CD4-positive, alpha-beta T cell treated with Interleukin-15 for 1 hour (primary cell): ENCODE data around the gene SSC5D.

ENCODE experiments used
- DNase-seq: peaks from one replicate; pipeline ENCODE4 v3.0.0-alpha.2; 2020

The SSC5D gene

GRCh38 chr19:55539090-55539984, 51.1 kb downstream of the SSC5D start:
- DNase-seq, result no peak

GRCh38 chr19:55540619-55541018, 52.4 kb downstream of the SSC5D start:
- DNase-seq, result no peak

- no peak for DNase-seq
Measured at GRCh38 chr19:55541091-55541490, 52.9 kb downstream of the SSC5D start.

GRCh38 chr19:55542292-55542855, 54.1 kb downstream of the SSC5D start:
- DNase-seq, result no peak

- DNase-seq, result no peak
Measured at GRCh38 chr19:55543567-55543966, 55.3 kb downstream of the SSC5D start.

GRCh38 chr19:55544014-55544413, 55.8 kb downstream of the SSC5D start:
- DNase-seq, result no peak

GRCh38 chr19:55544776-55545439, 56.7 kb downstream of the SSC5D start:
- no peak for DNase-seq

- DNase-seq, result no peak
Measured at GRCh38 chr19:55545443-55545842, 57.2 kb downstream of the SSC5D start, which contains the start of gene SBK3. Gene SBK3, minus strand, starts transcription at chr19:55545543. Its CDS starts 0 bp downstream, at chr19:55545543.

- DNase-seq, result no peak
Measured at GRCh38 chr19:55546011-55546410, 57.8 kb downstream of the SSC5D start.

- no peak for DNase-seq
Measured at GRCh38 chr19:55546822-55547614, 58.8 kb downstream of the SSC5D start.

- no peak for DNase-seq
Measured at GRCh38 chr19:55549500-55550320, 61.5 kb downstream of the SSC5D start.

GRCh38 chr19:55550321-55550650, 62.0 kb downstream of the SSC5D start:
- DNase-seq, result no peak

- no peak for DNase-seq
Measured at GRCh38 chr19:55552206-55552605, 64.0 kb downstream of the SSC5D start.

GRCh38 chr19:55552620-55553019, 64.4 kb downstream of the SSC5D start:
- no peak for DNase-seq

- DNase-seq, result no peak
Measured at GRCh38 chr19:55553217-55554182, 65.3 kb downstream of the SSC5D start.

GRCh38 chr19:55554302-55554701, 66.1 kb downstream of the SSC5D start:
- DNase-seq, result no peak

- no peak for DNase-seq
Measured at GRCh38 chr19:55554741-55555152, 66.5 kb downstream of the SSC5D start.

GRCh38 chr19:55559684-55560083, 71.4 kb downstream of the SSC5D start:
- DNase-seq, result no peak

GRCh38 chr19:55563261-55563690, 75.0 kb downstream of the SSC5D start:
- no peak for DNase-seq

GRCh38 chr19:55566823-55567222, 78.6 kb downstream of the SSC5D start:
- DNase-seq, result no peak
